ENCODE measurements around the gene GIMAP2. TPM values are rescaled to one million over a fixed set of nuclear protein-coding genes. Genes with fewer than 3 reads are reported as not detected.

Gene GIMAP2
- total and polyA plus RNA-seq, 9 of the 15 experiments (the other 6 are each of a cell fraction or from before 2014, with no cell fraction given) = 0.37 to 1.8 (median 1.2) TPM

- TF ChIP-seq ZBTB9 (CRISPR knock-in tag; IDR thresholded peaks at IDR 0.05) (no peak), ZNF76 (CRISPR knock-in tag; IDR thresholded peaks at IDR 0.05; ENCODE audit: borderline replicate concordance) (no peak), HMG20B (CRISPR knock-in tag; IDR thresholded peaks at IDR 0.05) (no peak), ATF2 (CRISPR knock-in tag; IDR thresholded peaks at IDR 0.05) (no peak), ZNF780A (CRISPR knock-in tag; IDR thresholded peaks at IDR 0.05) (no peak), YBX1 (IDR thresholded peaks at IDR 0.05) (no peak)
These were observed 56.9 kb downstream of the GIMAP2 start (continued) for GRCh38 chr7:150742286-150742968.

Other genes starting within 250 kb of the GIMAP2 start
Only the 7 nearest of the 9 such genes appear.
- gene GIMAP4, start 118.3 kb upstream of the GIMAP2 start, total RNA-seq (2014; rRNA removed) = not detected in 2 replicates
- not detected in 2 replicates for gene GIMAP4, start 118.3 kb upstream of the GIMAP2 start, total RNA-seq (2014; rRNA removed; fragmentation: Illumina TruSeq; extraction: Trizol)
- gene GIMAP4, start 118.3 kb upstream of the GIMAP2 start, total RNA-seq (2015; rRNA removed; fragmentation: Illumina TruSeq; extraction: Trizol) = not detected in 2 replicates
- 0.16 and 0.42 TPM in 2 replicates for gene GIMAP4, start 118.3 kb upstream of the GIMAP2 start, total RNA-seq (2021)
- gene GIMAP4, start 118.3 kb upstream of the GIMAP2 start, polyA plus RNA-seq (2011; rRNA removed) = not detected in 2 replicates
- gene GIMAP4, start 118.3 kb upstream of the GIMAP2 start, polyA plus RNA-seq (2014; fragmentation: Illumina TruSeq; extraction: Trizol) = not detected in 2 replicates
- not detected for gene GIMAP4, start 118.3 kb upstream of the GIMAP2 start, polyA plus RNA-seq (2014; fragmentation: Nextera tagmentation; extraction: Ambion mirVana)
- not detected in 2 replicates for gene GIMAP4, start 118.3 kb upstream of the GIMAP2 start, polyA plus RNA-seq (2014; rRNA removed)
- gene GIMAP6, start 53.3 kb upstream of the GIMAP2 start, total RNA-seq (2014; rRNA removed) = 0.20 and 0.45 TPM in 2 replicates
- 0.18 and 0.22 TPM in 2 replicates for gene GIMAP6, start 53.3 kb upstream of the GIMAP2 start, total RNA-seq (2014; rRNA removed; fragmentation: Illumina TruSeq; extraction: Trizol)
- 0.38 and 0.43 TPM in 2 replicates for gene GIMAP6, start 53.3 kb upstream of the GIMAP2 start, total RNA-seq (2015; rRNA removed; fragmentation: Illumina TruSeq; extraction: Trizol)
- 0.38 and 0.49 TPM in 2 replicates for gene GIMAP6, start 53.3 kb upstream of the GIMAP2 start, total RNA-seq (2021)
- 0.04 TPM in 1 of 2 replicates, not detected in the other for gene GIMAP6, start 53.3 kb upstream of the GIMAP2 start, polyA plus RNA-seq (2011; rRNA removed)
- 0.21 TPM in 2 replicates for gene GIMAP6, start 53.3 kb upstream of the GIMAP2 start, polyA plus RNA-seq (2014; fragmentation: Illumina TruSeq; extraction: Trizol)
- gene GIMAP6, start 53.3 kb upstream of the GIMAP2 start, polyA plus RNA-seq (2014; fragmentation: Nextera tagmentation; extraction: Ambion mirVana) = under 1 TPM; 0.04 TPM
- gene GIMAP6, start 53.3 kb upstream of the GIMAP2 start, polyA plus RNA-seq (2014; rRNA removed) = 0.07 and 0.34 TPM in 2 replicates
- gene GIMAP1, start 30.9 kb downstream of the GIMAP2 start, total RNA-seq (2014; rRNA removed) = not detected in 2 replicates
- not detected in 2 replicates for gene GIMAP1, start 30.9 kb downstream of the GIMAP2 start, total RNA-seq (2014; rRNA removed; fragmentation: Illumina TruSeq; extraction: Trizol)
- gene GIMAP1, start 30.9 kb downstream of the GIMAP2 start, total RNA-seq (2015; rRNA removed; fragmentation: Illumina TruSeq; extraction: Trizol) = not detected in 2 replicates
- 0.11 and 0.13 TPM in 2 replicates for gene GIMAP1, start 30.9 kb downstream of the GIMAP2 start, total RNA-seq (2021)
- gene GIMAP1, start 30.9 kb downstream of the GIMAP2 start, polyA plus RNA-seq (2011; rRNA removed) = not detected in 2 replicates
- gene GIMAP1, start 30.9 kb downstream of the GIMAP2 start, polyA plus RNA-seq (2014; fragmentation: Illumina TruSeq; extraction: Trizol) = not detected in 2 replicates
- not detected for gene GIMAP1, start 30.9 kb downstream of the GIMAP2 start, polyA plus RNA-seq (2014; fragmentation: Nextera tagmentation; extraction: Ambion mirVana)
- gene GIMAP1, start 30.9 kb downstream of the GIMAP2 start, polyA plus RNA-seq (2014; rRNA removed) = 0.04 TPM in 1 of 2 replicates, not detected in the other
- not detected in 2 replicates for gene GIMAP5, start 51.7 kb downstream of the GIMAP2 start, total RNA-seq (2014; rRNA removed)
- gene GIMAP5, start 51.7 kb downstream of the GIMAP2 start, total RNA-seq (2014; rRNA removed; fragmentation: Illumina TruSeq; extraction: Trizol) = not detected in 2 replicates
- gene GIMAP5, start 51.7 kb downstream of the GIMAP2 start, total RNA-seq (2015; rRNA removed; fragmentation: Illumina TruSeq; extraction: Trizol) = not detected in 2 replicates
- 0.35 and 0.51 TPM in 2 replicates for gene GIMAP5, start 51.7 kb downstream of the GIMAP2 start, total RNA-seq (2021)
- not detected in 2 replicates for gene GIMAP5, start 51.7 kb downstream of the GIMAP2 start, polyA plus RNA-seq (2011; rRNA removed)
- gene GIMAP5, start 51.7 kb downstream of the GIMAP2 start, polyA plus RNA-seq (2014; fragmentation: Illumina TruSeq; extraction: Trizol) = not detected in 2 replicates
- not detected for gene GIMAP5, start 51.7 kb downstream of the GIMAP2 start, polyA plus RNA-seq (2014; fragmentation: Nextera tagmentation; extraction: Ambion mirVana)
- not detected in 2 replicates for gene GIMAP5, start 51.7 kb downstream of the GIMAP2 start, polyA plus RNA-seq (2014; rRNA removed)
- gene TMEM176B, start 114.7 kb downstream of the GIMAP2 start, total RNA-seq (2014; rRNA removed) = not detected in 2 replicates
- gene TMEM176B, start 114.7 kb downstream of the GIMAP2 start, total RNA-seq (2014; rRNA removed; fragmentation: Illumina TruSeq; extraction: Trizol) = not detected in 2 replicates
- 0.15 TPM in 1 of 2 replicates, not detected in the other for gene TMEM176B, start 114.7 kb downstream of the GIMAP2 start, total RNA-seq (2015; rRNA removed; fragmentation: Illumina TruSeq; extraction: Trizol)
- 0.60 and 0.76 TPM in 2 replicates for gene TMEM176B, start 114.7 kb downstream of the GIMAP2 start, total RNA-seq (2021)
- not detected in 2 replicates for gene TMEM176B, start 114.7 kb downstream of the GIMAP2 start, polyA plus RNA-seq (2011; rRNA removed)
- not detected in 2 replicates for gene TMEM176B, start 114.7 kb downstream of the GIMAP2 start, polyA plus RNA-seq (2014; fragmentation: Illumina TruSeq; extraction: Trizol)
- not detected for gene TMEM176B, start 114.7 kb downstream of the GIMAP2 start, polyA plus RNA-seq (2014; fragmentation: Nextera tagmentation; extraction: Ambion mirVana)
- gene TMEM176B, start 114.7 kb downstream of the GIMAP2 start, polyA plus RNA-seq (2014; rRNA removed) = 0.19 TPM in 1 of 2 replicates, not detected in the other
- gene TMEM176A, start 115.1 kb downstream of the GIMAP2 start, total RNA-seq (2014; rRNA removed) = not detected in 2 replicates
- not detected in 2 replicates for gene TMEM176A, start 115.1 kb downstream of the GIMAP2 start, total RNA-seq (2014; rRNA removed; fragmentation: Illumina TruSeq; extraction: Trizol)
- gene TMEM176A, start 115.1 kb downstream of the GIMAP2 start, total RNA-seq (2015; rRNA removed; fragmentation: Illumina TruSeq; extraction: Trizol) = not detected in 2 replicates
- gene TMEM176A, start 115.1 kb downstream of the GIMAP2 start, total RNA-seq (2021) = 0.31 TPM in 1 of 2 replicates, not detected in the other
- not detected in 2 replicates for gene TMEM176A, start 115.1 kb downstream of the GIMAP2 start, polyA plus RNA-seq (2011; rRNA removed)
- gene TMEM176A, start 115.1 kb downstream of the GIMAP2 start, polyA plus RNA-seq (2014; fragmentation: Illumina TruSeq; extraction: Trizol) = not detected in 2 replicates
- gene TMEM176A, start 115.1 kb downstream of the GIMAP2 start, polyA plus RNA-seq (2014; fragmentation: Nextera tagmentation; extraction: Ambion mirVana) = not detected
- gene TMEM176A, start 115.1 kb downstream of the GIMAP2 start, polyA plus RNA-seq (2014; rRNA removed) = not detected in 2 replicates
- not detected in 2 replicates for gene AOC1, start 166.8 kb downstream of the GIMAP2 start, total RNA-seq (2014; rRNA removed)
- gene AOC1, start 166.8 kb downstream of the GIMAP2 start, total RNA-seq (2014; rRNA removed; fragmentation: Illumina TruSeq; extraction: Trizol) = not detected in 2 replicates
- gene AOC1, start 166.8 kb downstream of the GIMAP2 start, total RNA-seq (2015; rRNA removed; fragmentation: Illumina TruSeq; extraction: Trizol) = not detected in 2 replicates
- not detected in 2 replicates for gene AOC1, start 166.8 kb downstream of the GIMAP2 start, total RNA-seq (2021)
- gene AOC1, start 166.8 kb downstream of the GIMAP2 start, polyA plus RNA-seq (2011; rRNA removed) = not detected in 2 replicates
- gene AOC1, start 166.8 kb downstream of the GIMAP2 start, polyA plus RNA-seq (2014; fragmentation: Illumina TruSeq; extraction: Trizol) = not detected in 2 replicates
- not detected for gene AOC1, start 166.8 kb downstream of the GIMAP2 start, polyA plus RNA-seq (2014; fragmentation: Nextera tagmentation; extraction: Ambion mirVana)
- gene AOC1, start 166.8 kb downstream of the GIMAP2 start, polyA plus RNA-seq (2014; rRNA removed) = not detected in 2 replicates

Data from K562 (cell line).